GM23338 (cell line): Measurements from ENCODE around the gene CNTNAP2. TPM values are rescaled to one million over a fixed set of nuclear protein-coding genes. Genes with fewer than 3 reads are reported as not detected.

ENCODE experiments used
- ATAC-seq: fragments of 200-7000 bp; cut with Tn5 transposase; 3 replicates; pipeline ENCODE4 v1.9.1; 2020
- DNase-seq: peaks from one replicate; pipeline ENCODE4 v3.0.0-alpha.2; 2015; ENCODE audit warnings: low spot score
- H2AFZ ChIP-seq: fragments of 200-600 bp; sonication (generic); 2 replicates; pipeline ENCODE4 v1.8.0; 2016; ENCODE audit warnings: antibody characterized with exemption, mild to moderate bottlenecking, moderate library complexity
- H3F3A ChIP-seq: fragments of 200-600 bp; sonication (generic); replicated peaks from 2 replicates; pipeline ENCODE4 v1.8.0; 2017; ENCODE audit warnings: antibody characterized with exemption, mixed run types, low read depth
- H3K27ac ChIP-seq: fragments of 200-600 bp; sonication (generic); 2 replicates; pipeline ENCODE4 v1.6.1; 2016; ENCODE audit warnings: low read depth
- H3K27me3 ChIP-seq: fragments of 200-600 bp; sonication (generic); 2 replicates; pipeline ENCODE4 v1.8.0; 2016; ENCODE audit warnings: mild to moderate bottlenecking, mixed run types, moderate library complexity; ENCODE audit not compliant: insufficient read depth
- H3K36me3 ChIP-seq: fragments of 200-600 bp; sonication (generic); 2 replicates; pipeline ENCODE4 v1.8.0; 2016; ENCODE audit warnings: mild to moderate bottlenecking; ENCODE audit not compliant: insufficient read depth
- H3K4me1 ChIP-seq: fragments of 200-600 bp; sonication (generic); 2 replicates; pipeline ENCODE4 v1.8.0; 2016; ENCODE audit warnings: mild to moderate bottlenecking, moderate library complexity; ENCODE audit not compliant: insufficient read depth
- H3K4me2 ChIP-seq: fragments of 200-600 bp; sonication (generic); 2 replicates; pipeline ENCODE4 v1.7.1; 2017; ENCODE audit warnings: mixed run types
- H3K4me3 ChIP-seq: fragments of 200-600 bp; sonication (generic); 2 replicates; pipeline ENCODE4 v1.6.1; 2016; ENCODE audit warnings: mixed run types
- H3K79me2 ChIP-seq: fragments of 200-600 bp; sonication (generic); replicated peaks from 2 replicates; pipeline ENCODE4 v1.8.0; 2017; ENCODE audit warnings: mild to moderate bottlenecking; ENCODE audit not compliant: insufficient read depth
- H3K9me2 ChIP-seq: fragments of 200-600 bp; sonication (generic); 2 replicates; pipeline ENCODE4 v1.8.0; 2017; ENCODE audit not compliant: insufficient read depth
- H4K20me1 ChIP-seq: fragments of 200-600 bp; sonication (generic); replicated peaks from 2 replicates; pipeline ENCODE4 v1.8.0; 2017; ENCODE audit warnings: mild to moderate bottlenecking; ENCODE audit not compliant: insufficient read depth
- H3K27ac Mint-ChIP-seq: 2 replicates; pipeline ENCODE4 v1.8.0; 2020; ENCODE audit warnings: inconsistent platforms, mild to moderate bottlenecking, moderate library complexity, mixed read lengths
- H3K27me3 Mint-ChIP-seq: 3 replicates; pipeline ENCODE4 v1.8.0; 2022; ENCODE audit warnings: low read depth, mild to moderate bottlenecking, moderate library complexity, mixed read lengths, inconsistent platforms; ENCODE audit not compliant: insufficient read depth, poor library complexity
- H3K36me3 Mint-ChIP-seq: 3 replicates; pipeline ENCODE4 v1.8.0; 2021; ENCODE audit warnings: low read depth, mild to moderate bottlenecking, inconsistent platforms, moderate library complexity, mixed read lengths
- H3K4me1 Mint-ChIP-seq: 3 replicates; pipeline ENCODE4 v1.8.0; 2020; ENCODE audit warnings: mild to moderate bottlenecking, inconsistent platforms, mixed read lengths
- H3K4me3 Mint-ChIP-seq: 3 replicates; pipeline ENCODE4 v1.8.0; 2021; ENCODE audit warnings: moderate library complexity, mild to moderate bottlenecking, inconsistent platforms, mixed read lengths
- H3K9me3 Mint-ChIP-seq: 3 replicates; pipeline ENCODE4 v1.8.0; 2020; ENCODE audit warnings: moderate library complexity, mild to moderate bottlenecking, inconsistent platforms, mixed read lengths
- CREB1 ChIP-seq: fragments of 250-450 bp; sonication (Bioruptor Pico); IDR thresholded peaks from 2 replicates; pipeline ENCODE4 v1.5.0; 2020; ENCODE audit warnings: low read depth, mild to moderate bottlenecking, moderate library complexity
- CTCF ChIP-seq, 2 experiments: fragments of 200-600 bp in 1 of 2; sonication (generic) in 1 of 2; conservative IDR thresholded peaks; 2 replicates each; pipeline versions ENCODE4 v1.5.1 to v1.6.1; 2016 to 2017; ENCODE audit warnings: antibody characterized with exemption in 2 of 2, low read depth in 2 of 2, mild to moderate bottlenecking in 2 of 2, moderate library complexity in 1 of 2
- ETS1 ChIP-seq: IDR thresholded peaks from 2 replicates; pipeline ENCODE4 v1.6.1; 2016; ENCODE audit warnings: antibody characterized with exemption
- EZH2 ChIP-seq: fragments of 200-600 bp; sonication (generic); IDR thresholded peaks from one replicate; pipeline ENCODE4 v1.8.0; 2017; ENCODE audit warnings: antibody characterized with exemption, mild to moderate bottlenecking, low read depth; ENCODE audit not compliant: unreplicated experiment
- EZH2phosphoT487 ChIP-seq: fragments of 200-600 bp; sonication (generic); IDR thresholded peaks from one replicate; pipeline ENCODE4 v1.8.1; 2018; ENCODE audit warnings: antibody characterized with exemption; ENCODE audit not compliant: unreplicated experiment
- JUNB ChIP-seq: IDR thresholded peaks from one replicate; pipeline ENCODE4 v1.6.1; 2016; ENCODE audit warnings: antibody characterized with exemption; ENCODE audit not compliant: unreplicated experiment
- NANOG ChIP-seq: IDR thresholded peaks from 2 replicates; pipeline ENCODE4 v1.6.1; 2016; ENCODE audit warnings: antibody characterized with exemption, borderline replicate concordance
- POLR2AphosphoS5 ChIP-seq: IDR thresholded peaks from 2 replicates; pipeline ENCODE4 v1.6.1; 2016; ENCODE audit warnings: antibody characterized with exemption, low read depth
- REST ChIP-seq: IDR thresholded peaks from one replicate; pipeline ENCODE4 v1.6.1; 2018; ENCODE audit warnings: antibody characterized with exemption; ENCODE audit not compliant: unreplicated experiment
- STAT1 ChIP-seq: IDR thresholded peaks from one replicate; pipeline ENCODE4 v1.6.1; 2016; ENCODE audit warnings: antibody characterized with exemption; ENCODE audit not compliant: unreplicated experiment
- ZNF114 ChIP-seq: fragments of 250-450 bp; sonication (Bioruptor Pico); IDR thresholded peaks from 2 replicates; pipeline ENCODE4 v1.5.0; 2020; ENCODE audit warnings: mild to moderate bottlenecking, moderate library complexity
- ZNF331 ChIP-seq: fragments of 250-450 bp; sonication (Bioruptor Pico); IDR thresholded peaks from 2 replicates; pipeline ENCODE4 v1.5.0; 2020; ENCODE audit warnings: low read depth, mild to moderate bottlenecking, moderate library complexity
- ZNF462 ChIP-seq: fragments of 250-450 bp; sonication (Bioruptor Pico); IDR thresholded peaks from 2 replicates; pipeline ENCODE4 v1.5.0; 2020; ENCODE audit warnings: mild to moderate bottlenecking, moderate library complexity
- polyA plus RNA-seq: library from polyadenylated mRNA; unstranded; fragments of >200 nt; fragmentation: Nextera tagmentation; extraction: Ambion mirVana; gene quantifications from 2 replicates; pipeline ENCODE4 v1.2.1, GENCODE V29; 2016
- total RNA-seq: library from RNA; depleted of rRNA; stranded (reverse); fragments of >200 nt; shearing (Covaris generic); gene quantifications from 2 replicates; pipeline ENCODE4 v1.2.3, GENCODE V29; 2014

CNTNAP2 gene
- total and polyA plus RNA-seq, 2 experiments from 2014 or later, result 38.2 to 61.3 TPM

- Mint-ChIP-seq H3K36me3 (no peaks in the 10 kb centered on the region), H3K27me3 (no peaks in the 10 kb centered on the region)
- no peak for ATAC-seq
Observed at GRCh38 chr7:146731185-146731584, 614.6 kb downstream of the CNTNAP2 start.

More at GRCh38 chr7:146731185-146731584, 614.6 kb downstream of the CNTNAP2 start:
- Mint-ChIP-seq H3K27ac (no peak overlapping the region), H3K9me3 (peaks cover 3% of the 10 kb centered on the region; the same call in 1 of the 3 replicates), H3K4me1 (no peaks in the 10 kb centered on the region), H3K4me3 (no peak overlapping the region)
- H3K36me3 ChIP-seq, result no peaks in the 10 kb centered on the region
- H4K20me1 ChIP-seq, result no peaks in the 10 kb centered on the region
- H3K4me1 ChIP-seq, result no peaks in the 10 kb centered on the region
- H3K27ac ChIP-seq, result no peak overlapping the region
- no peak overlapping the region for H2AFZ ChIP-seq
- H3K4me3 ChIP-seq, result no peak overlapping the region
- H3K27me3 ChIP-seq, result no peaks in the 10 kb centered on the region
- H3F3A ChIP-seq, result no peaks in the 10 kb centered on the region
- no peaks in the 10 kb centered on the region for H3K79me2 ChIP-seq
- no peak overlapping the region for H3K4me2 ChIP-seq
- no peak for TF ChIP-seq STAT1
- TF ChIP-seq ZNF114 (CRISPR knock-in tag), result no peak
- TF ChIP-seq CREB1 (CRISPR knock-in tag), result no peak
- no peak for TF ChIP-seq REST
- TF ChIP-seq ZNF462, result no peak
- no peak for TF ChIP-seq JUNB
- no peak for TF ChIP-seq POLR2AphosphoS5
- no peak for TF ChIP-seq ZNF331 (CRISPR knock-in tag)
- no peak for TF ChIP-seq EZH2phosphoT487
- TF ChIP-seq ETS1, result no peak
- no peak for TF ChIP-seq NANOG
- no peak for TF ChIP-seq CTCF (conservative IDR thresholded peaks at IDR 0.05; ENCODE audit: low read depth in 2 of 2)
- no peak for TF ChIP-seq EZH2
- no peak for DNase-seq
- H3K9me2 ChIP-seq, result no peaks in the 10 kb centered on the region
